Left renal pelvis (tissue), 4 donors: ENCODE data around the gene C11orf16. TPM values are rescaled to one million over a fixed set of nuclear protein-coding genes. Genes with fewer than 3 reads are reported as not detected.
"Not testable (repeated sequence)": the region's sequence is repeated elsewhere in the genome, so short reads cannot be mapped to it uniquely, and the experiment has no call there.

Source experiments
- DNase-seq, 4 donors: peaks; one replicate each; pipeline ENCODE4 v3.0.0-alpha.2; 2013; ENCODE audit warnings: low read depth in 4 of 4, low spot score in 3 of 4
- polyA plus RNA-seq, 4 donors: library from polyadenylated mRNA; unstranded; fragments of 120-200 nt; gene quantifications; one replicate each; pipeline ENCODE4 v1.2.1, GENCODE V29; 2013; ENCODE audit not compliant: insufficient read length in 4 of 4

C11orf16 gene
- polyA plus RNA-seq: 1 to 10 TPM in 1 of 4 donors, under 1 TPM in 3; 0.25 to 1.7 (median 0.85) TPM

- DNase-seq: no peak
These were observed at the start of gene C11orf16 for GRCh38 chr11:8932564-8933180. Gene C11orf16, minus strand, starts transcription at chr11:8932947. Its CDS starts 639 bp downstream, at chr11:8932308.

GRCh38 chr11:8980485-8980884 is 47.7 kb upstream of the C11orf16 start:
- DNase-seq: no peak

- DNase-seq: not testable (repeated sequence)
These were observed 46.6 kb upstream of the C11orf16 start for GRCh38 chr11:8979365-8979764.

- DNase-seq: no peak
These were observed 40.4 kb upstream of the C11orf16 start for GRCh38 chr11:8973121-8973520.

- DNase-seq: no peak
These were observed 39.2 kb upstream of the C11orf16 start for GRCh38 chr11:8971924-8972316.

- no peak for DNase-seq
These were observed 38.6 kb upstream of the C11orf16 start for GRCh38 chr11:8971196-8971923.

GRCh38 chr11:8967184-8967583 is 34.4 kb upstream of the C11orf16 start:
- DNase-seq: no peak

- peak; percentile 74 to 83 (median 78) for DNase-seq
These were observed 31.9 kb upstream of the C11orf16 start, which contains the start of gene TMEM9B for GRCh38 chr11:8964324-8965320. Gene TMEM9B, minus strand, starts transcription at chr11:8964442. Its CDS starts 129 bp downstream, at chr11:8964313.

- peak in 1 of 4 donors; percentile 54 for DNase-seq
These were observed 31.0 kb upstream of the C11orf16 start for GRCh38 chr11:8963569-8964323.

GRCh38 chr11:8962841-8963240 is 30.1 kb upstream of the C11orf16 start:
- DNase-seq: no peak

- DNase-seq: no peak
These were observed 28.7 kb upstream of the C11orf16 start for GRCh38 chr11:8961401-8961800.

- DNase-seq: peak in 3 of 4 donors; percentile 52 to 60 (median 55)
These were observed 26.9 kb upstream of the C11orf16 start for GRCh38 chr11:8959546-8960166.

- no peak for DNase-seq
These were observed 24.1 kb upstream of the C11orf16 start for GRCh38 chr11:8956860-8957259.

GRCh38 chr11:8948886-8949285 is 16.1 kb upstream of the C11orf16 start:
- DNase-seq: no peak

- DNase-seq: no peak
These were observed 14.6 kb upstream of the C11orf16 start for GRCh38 chr11:8947230-8947943.

- DNase-seq: no peak
These were observed 9.8 kb upstream of the C11orf16 start, which contains the start of gene ASCL3 for GRCh38 chr11:8942518-8943066. Gene ASCL3, minus strand, starts transcription at chr11:8943016. Its CDS starts 4,855 bp downstream, at chr11:8938161.

GRCh38 chr11:8941341-8942103 is 8.8 kb upstream of the C11orf16 start:
- no peak for DNase-seq

- no peak for DNase-seq
These were observed 4.9 kb upstream of the C11orf16 start for GRCh38 chr11:8937659-8938058.
